Activated CD4-positive, alpha-beta T cell treated with anti-CD3 and anti-CD28 coated beads, Interleukin-2, amount 10 ng/mL, durations not matched to agents 24 days and 14 days (primary cell): Measurements from ENCODE around the gene GMCL2. TPM values are rescaled to one million over a fixed set of nuclear protein-coding genes. Genes with fewer than 3 reads are reported as not detected.

Source experiments
- DNase-seq: peaks from one replicate; pipeline ENCODE4 v3.0.0; 2022
- H3K27ac Mint-ChIP-seq: one replicate; pipeline ENCODE4 v1.8.0; 2022; ENCODE audit warnings: mild to moderate bottlenecking, mixed read lengths
- H3K27me3 Mint-ChIP-seq: one replicate; pipeline ENCODE4 v1.8.0; 2022; ENCODE audit warnings: mixed read lengths
- H3K36me3 Mint-ChIP-seq: one replicate; pipeline ENCODE4 v1.8.0; 2022; ENCODE audit warnings: low read depth, mild to moderate bottlenecking, mixed read lengths
- H3K4me1 Mint-ChIP-seq: one replicate; pipeline ENCODE4 v1.8.0; 2021; ENCODE audit warnings: mixed read lengths
- H3K4me3 Mint-ChIP-seq: one replicate; pipeline ENCODE4 v1.8.0; 2022; ENCODE audit warnings: mild to moderate bottlenecking, moderate library complexity, mixed read lengths
- H3K9me3 Mint-ChIP-seq: one replicate; pipeline ENCODE4 v1.8.0; 2021; ENCODE audit warnings: mixed read lengths
- intact Hi-C: fragments of 100-400 bp; cut with micrococcal nuclease; formaldehyde crosslinking; loops from one replicate; pipeline ENCODE4 v1.15.1; 2023
- total RNA-seq: library from RNA; stranded (reverse); gene quantifications from 2 replicates; pipeline ENCODE4 v1.2.3, GENCODE V29; 2022

The GMCL2 gene
- total RNA-seq, 1 donor from 2014 or later, result not detected

DNA sequence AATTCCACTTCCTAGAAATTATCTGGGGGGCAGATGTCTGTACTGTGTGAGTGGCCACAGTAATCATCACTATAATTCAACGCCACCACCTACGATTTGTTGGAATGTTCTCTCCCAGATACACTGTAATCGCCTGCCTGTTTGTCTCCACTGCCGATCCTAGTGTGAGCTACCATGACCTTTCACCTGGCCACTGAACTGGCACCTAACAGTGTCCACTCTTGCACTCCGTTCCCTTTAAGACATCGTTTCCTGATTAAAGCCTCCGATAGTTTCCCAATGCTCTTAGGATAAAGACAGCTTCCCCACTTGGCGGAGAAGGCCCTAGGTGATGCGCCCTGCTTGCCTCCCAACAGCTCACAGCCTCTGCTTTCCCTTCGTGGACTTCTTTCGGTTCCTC lies 41.4 kb upstream of the GMCL2 start:
- Mint-ChIP-seq H3K4me3 (no peak overlapping the region), H3K27me3 (no peaks in the 10 kb centered on the region), H3K4me1 (peaks cover 44% of the 10 kb centered on the region), H3K9me3 (no peaks in the 10 kb centered on the region), H3K36me3 (peaks cover 65% of the 10 kb centered on the region), H3K27ac (no peak overlapping the region)
- intact Hi-C loops, result no loop called here
- DNase-seq, result no peak

DNA sequence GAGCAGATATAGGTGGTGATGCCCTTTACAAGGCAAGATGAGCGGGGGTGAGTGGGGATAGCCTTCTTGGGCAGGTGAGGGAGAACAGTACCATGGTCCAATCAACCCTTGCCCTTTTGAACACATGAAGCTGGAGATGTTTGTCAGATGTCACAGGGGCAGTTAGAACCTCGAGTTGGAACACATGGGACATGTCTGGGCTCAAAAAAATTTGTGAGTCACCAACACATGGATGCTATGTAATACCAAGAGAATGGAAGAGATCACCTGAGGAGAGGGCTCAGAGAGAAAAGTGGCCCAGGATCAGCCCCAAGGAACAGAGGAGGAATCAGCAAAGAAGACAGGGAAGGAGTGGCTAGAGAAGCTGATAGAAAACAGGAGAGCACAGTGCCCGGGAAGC lies 40.8 kb upstream of the GMCL2 start:
- DNase-seq, result no peak
- Mint-ChIP-seq H3K27me3 (no peaks in the 10 kb centered on the region), H3K4me3 (peak overlapping the region; percentile 25), H3K36me3 (peaks cover 71% of the 10 kb centered on the region), H3K4me1 (peaks cover 44% of the 10 kb centered on the region), H3K27ac (peak overlapping the region; percentile 7), H3K9me3 (no peaks in the 10 kb centered on the region)
- intact Hi-C loops, result no loop called here

DNA sequence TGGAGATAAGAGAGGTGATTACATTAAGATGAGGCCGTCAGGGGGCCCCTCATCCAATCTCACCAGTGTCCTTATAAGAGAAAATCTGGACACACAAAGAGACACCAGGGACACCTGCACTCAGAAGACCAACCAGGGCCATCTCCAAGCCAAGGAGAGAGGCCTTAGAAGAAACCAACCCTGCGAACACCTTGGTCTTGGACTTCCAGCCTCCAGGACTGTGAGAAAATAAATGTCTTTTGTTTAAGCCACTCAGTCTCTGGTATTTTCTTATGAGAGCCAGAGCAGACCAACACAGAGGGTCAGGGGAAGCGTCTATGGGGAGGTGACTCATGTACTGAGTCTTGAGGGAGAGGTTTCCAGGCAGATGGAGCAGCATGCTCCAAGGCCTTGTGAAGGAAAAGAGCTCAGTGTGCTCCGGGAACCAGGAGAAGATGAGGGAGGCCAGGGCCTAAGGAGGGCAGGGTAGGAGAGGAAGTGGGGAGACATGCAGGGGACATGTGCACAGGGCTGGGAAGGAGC lies 40.0 kb upstream of the GMCL2 start:
- H3K27me3 Mint-ChIP-seq, result no peaks in the 10 kb centered on the region

DNA sequence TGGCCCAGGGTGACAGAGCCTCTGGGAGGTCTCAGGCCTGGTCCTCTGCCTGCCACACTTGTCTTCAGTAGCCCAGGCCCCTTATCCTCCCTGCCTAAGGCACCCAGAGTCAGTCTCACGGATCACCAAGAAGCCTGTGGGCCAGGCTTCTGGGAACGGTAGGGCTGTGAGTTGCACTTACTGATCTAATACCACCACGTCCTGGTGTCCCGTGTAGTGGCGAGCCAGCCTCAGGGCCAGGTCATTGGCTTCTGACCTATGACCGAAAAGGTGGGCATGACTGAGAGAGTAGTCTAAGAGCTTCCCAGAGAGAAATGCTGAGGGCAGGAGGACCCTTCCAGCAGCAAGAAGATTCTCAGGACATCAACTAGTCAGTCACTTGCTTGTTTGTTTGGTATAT lies 38.0 kb upstream of the GMCL2 start:
- no peaks in the 10 kb centered on the region for H3K9me3 Mint-ChIP-seq
- H3K36me3 Mint-ChIP-seq, result peaks cover 71% of the 10 kb centered on the region
- intact Hi-C loops, result no loop called here
- peaks cover 40% of the 10 kb centered on the region for H3K4me1 Mint-ChIP-seq
- no peak for DNase-seq
- no peaks in the 10 kb centered on the region for H3K27me3 Mint-ChIP-seq
- no peak overlapping the region for H3K27ac Mint-ChIP-seq
- no peak overlapping the region for H3K4me3 Mint-ChIP-seq

More for the DNA sequence above, 40.0 kb upstream of the GMCL2 start:
- Mint-ChIP-seq H3K27ac (peak overlapping the region; percentile 26), H3K36me3 (peaks cover 71% of the 10 kb centered on the region), H3K4me1 (peaks cover 43% of the 10 kb centered on the region), H3K4me3 (no peak overlapping the region), H3K9me3 (no peaks in the 10 kb centered on the region)
- no peak for DNase-seq
- intact Hi-C loops, result no loop called here

DNA sequence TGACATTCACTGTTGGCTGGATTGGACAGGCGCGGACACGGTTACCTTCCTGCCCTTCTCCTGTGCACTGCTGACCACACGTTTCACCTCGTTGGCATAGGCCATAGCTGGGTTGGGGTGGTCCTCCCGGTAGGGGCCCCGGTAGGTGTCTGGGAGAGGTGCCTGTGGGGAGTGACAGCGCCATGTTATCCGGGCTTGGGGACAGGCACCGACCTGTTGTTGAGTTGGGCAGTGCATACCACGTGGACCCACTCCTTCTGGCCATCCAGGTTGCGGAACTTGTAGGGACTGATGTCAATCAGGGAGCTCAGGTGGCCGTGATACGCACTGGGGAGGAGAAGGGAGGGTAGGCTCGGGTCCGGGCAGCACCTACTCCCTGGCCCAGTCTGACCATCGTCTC lies 37.2 kb upstream of the GMCL2 start:
- Mint-ChIP-seq H3K36me3 (peaks cover 69% of the 10 kb centered on the region), H3K4me3 (no peak overlapping the region), H3K4me1 (peaks cover 36% of the 10 kb centered on the region), H3K27me3 (no peaks in the 10 kb centered on the region), H3K9me3 (no peaks in the 10 kb centered on the region), H3K27ac (no peak overlapping the region)
- intact Hi-C loops, result no loop called here
- DNase-seq, result no peak

DNA sequence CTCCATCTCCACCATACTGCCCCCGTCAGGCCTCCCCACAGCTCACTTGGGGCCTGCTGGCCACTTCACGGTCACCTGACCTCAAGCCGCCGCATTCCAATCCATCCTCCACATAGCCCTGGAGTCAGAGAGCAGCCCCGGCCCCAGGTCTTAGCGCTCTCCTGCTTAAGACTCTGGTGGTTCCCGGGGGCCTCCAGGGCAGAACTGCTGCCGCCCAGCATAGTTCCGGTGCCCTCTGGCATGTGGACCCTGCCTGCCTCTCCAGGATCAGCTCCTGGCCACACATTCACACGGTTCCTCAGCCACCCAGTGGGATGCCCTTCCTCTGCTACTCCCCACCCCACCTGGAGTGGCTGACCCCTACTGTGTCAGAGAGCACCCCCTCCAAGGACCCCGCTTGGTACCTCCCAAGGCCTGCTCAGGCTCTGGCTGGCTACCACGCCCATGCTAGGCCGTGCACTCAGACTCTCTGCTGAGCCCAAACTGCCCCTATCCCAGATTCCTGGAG lies 36.7 kb upstream of the GMCL2 start:
- H3K36me3 Mint-ChIP-seq, result peaks cover 68% of the 10 kb centered on the region
- H3K4me1 Mint-ChIP-seq, result peaks cover 32% of the 10 kb centered on the region
- H3K27me3 Mint-ChIP-seq, result no peaks in the 10 kb centered on the region
- DNase-seq, result no peak
- no peaks in the 10 kb centered on the region for H3K9me3 Mint-ChIP-seq
- no peak overlapping the region for H3K4me3 Mint-ChIP-seq
- no peak overlapping the region for H3K27ac Mint-ChIP-seq
- intact Hi-C loops, result no loop called here

DNA sequence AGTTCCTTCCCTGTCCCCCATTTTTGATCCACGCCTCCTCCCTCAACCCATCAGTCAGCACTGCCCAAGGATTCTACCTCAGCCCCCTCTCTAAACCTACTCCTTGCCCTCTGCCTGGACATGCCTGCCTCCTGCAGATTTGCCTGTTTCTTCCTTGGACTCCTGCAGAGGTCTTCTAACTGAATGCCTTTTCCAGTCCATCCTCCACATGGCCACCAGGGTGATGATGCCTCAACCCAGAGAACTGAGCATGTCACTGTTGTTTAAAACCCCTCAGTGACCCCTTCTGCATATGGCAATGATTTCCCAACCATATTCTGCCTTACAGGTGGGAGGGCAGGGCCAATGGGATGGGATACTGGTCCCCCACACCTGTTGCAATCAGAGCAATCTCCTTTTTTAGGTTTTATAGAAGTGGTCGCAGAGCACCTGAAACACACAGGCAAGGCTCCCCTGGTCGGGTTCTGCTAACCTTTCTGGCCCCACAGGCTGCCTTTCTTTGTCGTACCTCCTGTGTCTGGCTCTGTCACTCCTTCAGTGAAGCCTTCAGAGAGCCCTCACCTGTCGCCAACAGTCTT lies 36.1 kb upstream of the GMCL2 start:
- no peak overlapping the region for H3K4me3 Mint-ChIP-seq
- no peaks in the 10 kb centered on the region for H3K9me3 Mint-ChIP-seq
- H3K4me1 Mint-ChIP-seq, result peaks cover 28% of the 10 kb centered on the region
- intact Hi-C loops, result no loop called here
- peak overlapping the region; percentile 67 for H3K27ac Mint-ChIP-seq
- no peak for DNase-seq
- H3K27me3 Mint-ChIP-seq, result no peaks in the 10 kb centered on the region
- peaks cover 68% of the 10 kb centered on the region for H3K36me3 Mint-ChIP-seq

DNA sequence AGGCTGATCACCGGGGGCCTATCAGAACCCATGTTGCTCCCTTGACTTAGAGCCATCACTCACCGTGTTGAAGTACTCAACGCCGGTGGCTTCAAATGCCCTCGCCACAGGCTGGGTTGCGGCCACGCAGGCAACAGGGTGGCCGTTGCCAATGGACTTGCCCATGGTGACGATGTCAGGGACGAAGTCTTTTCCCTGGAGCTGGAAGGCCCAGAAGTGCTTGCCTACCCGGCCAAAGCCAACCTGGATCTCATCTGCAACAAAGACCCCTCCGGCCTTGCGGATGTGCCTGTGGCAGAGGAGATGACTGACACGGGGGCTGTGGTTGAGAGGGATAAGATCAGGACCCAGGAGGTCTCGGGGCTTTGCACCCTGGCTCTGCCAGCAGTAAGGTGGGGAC lies 35.1 kb upstream of the GMCL2 start:
- Mint-ChIP-seq H3K4me1 (peaks cover 19% of the 10 kb centered on the region), H3K9me3 (no peaks in the 10 kb centered on the region), H3K27me3 (no peaks in the 10 kb centered on the region), H3K36me3 (peaks cover 64% of the 10 kb centered on the region), H3K27ac (no peak overlapping the region), H3K4me3 (no peak overlapping the region)
- intact Hi-C loops, result no loop called here
- no peak for DNase-seq

DNA sequence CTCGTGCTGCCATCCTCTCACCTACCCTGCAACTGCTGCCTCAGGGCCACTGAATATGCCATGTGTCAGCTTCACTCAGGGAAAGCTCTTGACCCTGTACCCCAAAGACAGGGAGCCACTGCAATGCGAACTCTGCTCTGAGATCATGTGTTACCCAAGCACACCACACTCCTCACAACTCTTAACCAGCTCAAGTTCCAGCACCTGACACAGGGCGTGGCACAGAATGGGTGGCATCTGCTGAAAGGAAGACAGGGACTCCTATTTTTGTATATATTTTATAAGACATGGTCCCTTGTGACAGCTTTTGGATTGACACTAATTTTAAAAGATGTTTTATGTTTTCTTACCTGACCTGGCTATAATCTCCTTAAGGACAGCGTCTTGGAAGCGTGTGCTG lies 34.7 kb upstream of the GMCL2 start:
- no peaks in the 10 kb centered on the region for H3K9me3 Mint-ChIP-seq
- DNase-seq, result no peak
- peaks cover 61% of the 10 kb centered on the region for H3K36me3 Mint-ChIP-seq
- no peaks in the 10 kb centered on the region for H3K27me3 Mint-ChIP-seq
- peaks cover 17% of the 10 kb centered on the region for H3K4me1 Mint-ChIP-seq
- peak overlapping the region; percentile 72 for H3K27ac Mint-ChIP-seq
- H3K4me3 Mint-ChIP-seq, result no peak overlapping the region
- intact Hi-C loops, result no loop called here

DNA sequence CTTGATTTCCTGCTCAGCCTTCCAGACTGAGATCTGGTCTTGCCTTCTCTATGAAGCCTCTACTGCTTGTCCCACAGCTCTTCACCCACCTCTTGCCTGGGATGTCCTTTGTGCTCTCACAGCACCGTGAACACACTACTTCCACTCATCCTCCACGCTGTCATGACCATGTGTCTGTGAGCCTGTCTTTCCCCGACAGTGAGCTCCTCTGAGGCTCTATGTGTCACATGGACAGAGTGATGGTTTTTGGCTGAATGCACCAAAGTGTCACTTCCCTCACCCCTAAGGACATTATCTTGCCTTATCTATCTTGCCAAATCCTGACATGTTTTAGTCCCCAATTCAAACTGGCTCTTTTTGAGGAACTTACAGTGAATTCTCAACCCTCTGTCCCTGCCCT lies 34.1 kb upstream of the GMCL2 start:
- intact Hi-C loops, result no loop called here
- no peaks in the 10 kb centered on the region for H3K9me3 Mint-ChIP-seq
- H3K27me3 Mint-ChIP-seq, result no peaks in the 10 kb centered on the region
- H3K27ac Mint-ChIP-seq, result peak overlapping the region; percentile 72
- H3K4me1 Mint-ChIP-seq, result peaks cover 15% of the 10 kb centered on the region
- no peak for DNase-seq
- peaks cover 62% of the 10 kb centered on the region for H3K36me3 Mint-ChIP-seq
- no peak overlapping the region for H3K4me3 Mint-ChIP-seq

DNA sequence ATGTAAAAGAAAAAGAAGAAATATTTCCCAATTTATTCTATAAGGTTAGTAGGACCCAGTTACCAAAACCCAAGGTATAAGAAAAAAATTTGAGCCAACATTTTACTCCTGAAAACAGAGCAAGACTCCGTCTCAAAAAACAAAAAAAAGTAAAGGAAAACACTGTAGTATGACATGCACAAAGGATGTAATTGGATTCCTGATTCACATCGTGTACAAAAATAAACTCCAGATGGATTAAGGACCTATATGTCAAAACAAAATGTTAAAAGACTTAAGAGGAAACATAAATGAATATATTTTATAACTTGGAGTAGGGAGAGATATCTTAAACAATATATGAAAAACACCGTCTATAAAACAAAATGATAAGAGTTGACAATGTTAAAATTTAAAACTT lies 31.7 kb upstream of the GMCL2 start:
- Mint-ChIP-seq H3K27ac (no peak overlapping the region), H3K9me3 (no peaks in the 10 kb centered on the region), H3K4me1 (peaks cover 22% of the 10 kb centered on the region), H3K36me3 (peaks cover 66% of the 10 kb centered on the region), H3K27me3 (no peaks in the 10 kb centered on the region), H3K4me3 (no peak overlapping the region)
- intact Hi-C loops, result no loop called here
- no peak for DNase-seq

DNA sequence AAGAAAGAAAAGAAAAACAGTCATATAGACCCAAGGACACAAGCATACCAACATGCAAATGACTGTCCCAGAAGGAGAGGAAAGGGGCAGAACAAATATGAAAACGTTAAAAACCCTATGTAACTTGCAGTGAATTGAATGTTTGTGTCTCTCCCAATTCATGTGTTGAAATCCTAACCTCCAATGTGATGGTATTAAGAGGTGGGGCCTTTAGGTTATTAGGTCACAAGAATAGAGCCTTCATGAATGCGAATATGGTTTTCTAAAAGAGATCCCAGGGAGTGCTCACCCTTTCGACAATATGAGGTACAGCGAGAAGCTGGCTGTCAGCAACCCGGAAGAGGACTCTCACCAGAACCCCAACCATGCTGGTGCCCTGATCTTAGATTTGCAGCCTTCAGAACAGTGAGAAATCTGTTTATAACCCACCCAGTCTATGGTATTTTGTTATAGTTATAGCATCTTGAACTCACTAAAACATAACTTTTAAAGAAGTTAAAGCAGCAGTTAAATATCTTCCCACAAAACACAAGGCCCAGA lies 31.1 kb upstream of the GMCL2 start:
- H3K27ac Mint-ChIP-seq, result no peak overlapping the region
- H3K4me3 Mint-ChIP-seq, result no peak overlapping the region
- intact Hi-C loops, result no loop called here
- no peak for DNase-seq
- no peaks in the 10 kb centered on the region for H3K9me3 Mint-ChIP-seq
- H3K27me3 Mint-ChIP-seq, result no peaks in the 10 kb centered on the region
- peaks cover 21% of the 10 kb centered on the region for H3K4me1 Mint-ChIP-seq
- H3K36me3 Mint-ChIP-seq, result peaks cover 67% of the 10 kb centered on the region

DNA sequence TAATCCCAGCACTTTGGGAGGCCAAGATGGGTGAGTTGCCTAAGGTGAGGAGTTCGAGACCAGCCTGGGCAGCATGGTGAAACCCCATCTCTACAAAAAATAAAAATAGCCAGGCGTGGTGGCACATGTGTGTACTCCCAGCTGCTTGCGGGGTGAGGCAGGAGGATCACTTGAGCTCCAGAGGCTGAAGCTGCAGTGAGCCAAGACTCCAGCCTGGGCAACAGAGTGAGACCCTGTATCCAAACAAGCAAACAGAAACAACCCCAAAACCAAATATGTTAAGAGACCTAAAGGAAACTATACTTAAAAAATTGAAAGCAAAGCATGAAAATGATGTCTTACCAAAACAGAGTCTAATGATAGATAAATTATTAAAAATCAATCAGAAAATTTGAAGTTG lies 29.6 kb upstream of the GMCL2 start:
- Mint-ChIP-seq H3K36me3 (peaks cover 74% of the 10 kb centered on the region), H3K9me3 (no peaks in the 10 kb centered on the region), H3K4me1 (peaks cover 17% of the 10 kb centered on the region)

DNA sequence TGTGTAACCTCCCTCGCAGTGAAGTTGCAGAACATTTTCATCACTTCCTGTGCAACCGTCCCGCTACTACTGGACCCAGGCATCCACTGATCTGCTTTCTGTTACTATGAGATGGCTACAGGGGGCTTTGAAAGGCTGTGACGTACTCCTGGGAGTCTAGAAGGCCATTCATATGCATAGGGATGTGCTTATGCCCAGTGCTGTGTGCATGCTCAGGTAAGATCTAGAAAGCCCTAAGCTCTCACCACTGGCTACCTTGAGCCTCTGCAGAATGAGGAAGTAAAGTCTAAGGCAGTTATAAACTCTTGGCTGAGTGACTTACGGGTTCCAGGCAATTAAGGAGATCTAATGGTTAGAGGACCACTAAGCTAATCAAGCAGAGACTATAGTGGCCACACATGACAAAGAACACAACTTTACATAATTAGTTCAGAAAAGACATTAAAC lies 28.9 kb upstream of the GMCL2 start:
- no peak overlapping the region for H3K4me3 Mint-ChIP-seq
- intact Hi-C loops, result no loop called here
- peaks cover 11% of the 10 kb centered on the region for H3K4me1 Mint-ChIP-seq
- no peaks in the 10 kb centered on the region for H3K27me3 Mint-ChIP-seq
- peak overlapping the region; percentile 64 for H3K27ac Mint-ChIP-seq
- DNase-seq, result no peak
- no peaks in the 10 kb centered on the region for H3K9me3 Mint-ChIP-seq
- peaks cover 74% of the 10 kb centered on the region for H3K36me3 Mint-ChIP-seq

More for the DNA sequence above, 29.6 kb upstream of the GMCL2 start:
- Mint-ChIP-seq H3K4me3 (no peak overlapping the region), H3K27me3 (no peaks in the 10 kb centered on the region), H3K27ac (no peak overlapping the region)
- DNase-seq, result no peak
- intact Hi-C loops, result no loop called here
